SU-DHL-6 (cell line): ENCODE data around the gene MYF5.

Source experiments
- H2AFZ ChIP-seq: fragments of 200-600 bp; sonication (generic); 2 replicates; pipeline ENCODE4 v1.6.1; 2014; ENCODE audit warnings: low read depth, mild to moderate bottlenecking, moderate library complexity, mixed read lengths, antibody characterized with exemption, low read length; ENCODE audit not compliant: severe bottlenecking
- H3F3A ChIP-seq: fragments of 200-600 bp; shearing (Covaris generic); 2 replicates; pipeline ENCODE4 v1.6.0; 2016; ENCODE audit warnings: antibody characterized with exemption, mild to moderate bottlenecking; ENCODE audit not compliant: insufficient read depth
- H3K27ac ChIP-seq: fragments of 200-600 bp; sonication (generic); 2 replicates; pipeline ENCODE4 v1.5.1; 2016; ENCODE audit warnings: low read depth, mild to moderate bottlenecking, low read length, moderate library complexity, mixed read lengths
- H3K27me3 ChIP-seq: fragments of 200-600 bp; sonication (generic), shearing (Covaris generic); 2 replicates; pipeline ENCODE4 v1.6.0; 2014; ENCODE audit warnings: mild to moderate bottlenecking, low read length
- H3K36me3 ChIP-seq: fragments of 200-600 bp; sonication (generic); 2 replicates; pipeline ENCODE4 v1.6.1; 2014; ENCODE audit warnings: mild to moderate bottlenecking, low read length, mixed read lengths
- H3K4me2 ChIP-seq: fragments of 300-600, 200-600 bp; shearing (Covaris generic), sonication (generic); 2 replicates; pipeline ENCODE4 v1.6.0; 2014; ENCODE audit warnings: low read length, low read depth, mild to moderate bottlenecking; ENCODE audit not compliant: poor library complexity, severe bottlenecking
- H3K4me3 ChIP-seq: fragments of 200-600 bp; sonication (generic); 2 replicates; pipeline ENCODE4 v1.5.1; 2014; ENCODE audit warnings: antibody characterized with exemption, low read length, mild to moderate bottlenecking, mixed read lengths; ENCODE audit not compliant: insufficient read depth, poor library complexity, severe bottlenecking
- H3K79me2 ChIP-seq: fragments of 200-600 bp; sonication (generic); 2 replicates; pipeline ENCODE4 v1.6.1; 2014; ENCODE audit warnings: mild to moderate bottlenecking, low read length, moderate library complexity; ENCODE audit not compliant: insufficient read depth
- H3K9ac ChIP-seq: fragments of 200-600 bp; sonication (generic); 2 replicates; pipeline ENCODE4 v1.7.0; 2014; ENCODE audit warnings: mild to moderate bottlenecking, low read length
- H3K9me2 ChIP-seq: fragments of 200-600 bp; sonication (generic); replicated peaks from 2 replicates; pipeline ENCODE4 v1.6.1; 2014; ENCODE audit warnings: low read length; ENCODE audit not compliant: insufficient read depth
- H3K9me3 ChIP-seq: fragments of 200-600 bp; sonication (generic); 2 replicates; pipeline ENCODE4 v1.6.1; 2014; ENCODE audit warnings: low read length, mixed read lengths; ENCODE audit not compliant: insufficient read depth
- H4K20me1 ChIP-seq: fragments of 200-600 bp; sonication (generic); 2 replicates; pipeline ENCODE4 v1.6.1; 2014; ENCODE audit warnings: low read depth, mild to moderate bottlenecking, antibody characterized with exemption, low read length, moderate library complexity, mixed read lengths
- EZH2phosphoT487 ChIP-seq: fragments of 200-600 bp; sonication (generic), shearing (Covaris generic); conservative IDR thresholded peaks from 2 replicates; pipeline ENCODE4 v1.6.1; 2018; ENCODE audit warnings: mild to moderate bottlenecking, antibody characterized with exemption, low read length, moderate library complexity, mixed read lengths
- TF ChIP-seq, protein P1 (sequence below): fragments of 200-600 bp; sonication (generic); IDR thresholded peaks from one replicate; pipeline ENCODE4 v1.5.1; 2017; ENCODE audit warnings: antibody characterized with exemption, mild to moderate bottlenecking, low read length, moderate library complexity; ENCODE audit not compliant: insufficient read depth, poor library complexity, severe bottlenecking

Gene MYF5

DNA sequence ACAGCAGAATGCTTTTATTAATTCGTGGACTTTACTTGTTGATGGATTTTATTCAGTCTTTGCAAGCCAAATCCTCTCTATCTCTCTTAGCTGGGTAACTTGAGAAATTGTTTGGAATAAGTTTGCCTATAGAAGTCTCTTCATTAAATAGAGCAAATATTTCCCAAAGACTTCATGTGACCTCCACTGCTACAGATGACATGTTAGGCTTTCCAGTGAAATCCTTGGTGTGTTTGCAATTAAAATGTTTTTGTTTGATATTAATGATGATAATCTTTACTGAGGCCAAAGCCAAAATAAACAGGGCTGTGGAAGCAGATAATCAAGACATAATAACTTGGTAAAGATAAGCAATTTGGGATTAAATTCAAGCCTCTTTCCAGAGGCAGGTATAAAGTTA lies 4.8 kb upstream of the MYF5 start:
- H2AFZ ChIP-seq, result no peak overlapping the region
- H4K20me1 ChIP-seq, result no peaks in the 10 kb centered on the region
- H3K4me3 ChIP-seq, result no peak overlapping the region
- no peaks in the 10 kb centered on the region for H3K9me3 ChIP-seq
- no peaks in the 10 kb centered on the region for H3F3A ChIP-seq
- TF ChIP-seq, protein P1, sequence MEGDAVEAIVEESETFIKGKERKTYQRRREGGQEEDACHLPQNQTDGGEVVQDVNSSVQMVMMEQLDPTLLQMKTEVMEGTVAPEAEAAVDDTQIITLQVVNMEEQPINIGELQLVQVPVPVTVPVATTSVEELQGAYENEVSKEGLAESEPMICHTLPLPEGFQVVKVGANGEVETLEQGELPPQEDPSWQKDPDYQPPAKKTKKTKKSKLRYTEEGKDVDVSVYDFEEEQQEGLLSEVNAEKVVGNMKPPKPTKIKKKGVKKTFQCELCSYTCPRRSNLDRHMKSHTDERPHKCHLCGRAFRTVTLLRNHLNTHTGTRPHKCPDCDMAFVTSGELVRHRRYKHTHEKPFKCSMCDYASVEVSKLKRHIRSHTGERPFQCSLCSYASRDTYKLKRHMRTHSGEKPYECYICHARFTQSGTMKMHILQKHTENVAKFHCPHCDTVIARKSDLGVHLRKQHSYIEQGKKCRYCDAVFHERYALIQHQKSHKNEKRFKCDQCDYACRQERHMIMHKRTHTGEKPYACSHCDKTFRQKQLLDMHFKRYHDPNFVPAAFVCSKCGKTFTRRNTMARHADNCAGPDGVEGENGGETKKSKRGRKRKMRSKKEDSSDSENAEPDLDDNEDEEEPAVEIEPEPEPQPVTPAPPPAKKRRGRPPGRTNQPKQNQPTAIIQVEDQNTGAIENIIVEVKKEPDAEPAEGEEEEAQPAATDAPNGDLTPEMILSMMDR, result no peak
- no peak for TF ChIP-seq EZH2phosphoT487
- H3K36me3 ChIP-seq, result no peaks in the 10 kb centered on the region
- no peak overlapping the region for H3K27ac ChIP-seq
- no peaks in the 10 kb centered on the region for H3K27me3 ChIP-seq
- no peaks in the 10 kb centered on the region for H3K9me2 ChIP-seq
- no peak overlapping the region for H3K4me2 ChIP-seq
- no peak overlapping the region for H3K9ac ChIP-seq
- H3K79me2 ChIP-seq, result no peaks in the 10 kb centered on the region

DNA sequence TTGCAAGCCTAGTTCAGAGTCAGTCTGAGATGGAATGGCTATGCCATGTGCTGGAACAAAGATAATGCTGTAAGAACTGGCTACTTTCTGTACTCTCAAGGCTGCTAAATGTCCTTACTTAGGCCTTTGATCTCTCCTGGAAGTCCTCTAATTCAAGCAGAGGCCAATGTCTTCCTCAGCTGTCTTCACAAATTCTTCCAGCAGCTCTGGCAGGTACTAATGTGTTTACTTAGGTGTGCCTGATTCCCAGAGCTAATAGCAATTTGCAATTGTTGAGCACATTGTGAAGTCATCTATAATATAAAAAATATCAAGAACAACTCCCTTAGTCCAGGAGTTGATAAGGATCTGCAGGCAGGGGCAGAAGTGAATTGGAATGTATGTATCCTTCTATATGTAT lies 3.8 kb upstream of the MYF5 start:
- H3F3A ChIP-seq, result no peaks in the 10 kb centered on the region
- no peaks in the 10 kb centered on the region for H3K36me3 ChIP-seq
- no peak overlapping the region for H2AFZ ChIP-seq
- no peaks in the 10 kb centered on the region for H3K79me2 ChIP-seq
- H3K27ac ChIP-seq, result no peak overlapping the region
- no peaks in the 10 kb centered on the region for H3K9me3 ChIP-seq
- H3K4me2 ChIP-seq, result no peak overlapping the region
- no peaks in the 10 kb centered on the region for H4K20me1 ChIP-seq
- no peaks in the 10 kb centered on the region for H3K27me3 ChIP-seq
- H3K9ac ChIP-seq, result no peak overlapping the region
- TF ChIP-seq, protein P1, result no peak
- no peak for TF ChIP-seq EZH2phosphoT487
- no peaks in the 10 kb centered on the region for H3K9me2 ChIP-seq
- no peak overlapping the region for H3K4me3 ChIP-seq

DNA sequence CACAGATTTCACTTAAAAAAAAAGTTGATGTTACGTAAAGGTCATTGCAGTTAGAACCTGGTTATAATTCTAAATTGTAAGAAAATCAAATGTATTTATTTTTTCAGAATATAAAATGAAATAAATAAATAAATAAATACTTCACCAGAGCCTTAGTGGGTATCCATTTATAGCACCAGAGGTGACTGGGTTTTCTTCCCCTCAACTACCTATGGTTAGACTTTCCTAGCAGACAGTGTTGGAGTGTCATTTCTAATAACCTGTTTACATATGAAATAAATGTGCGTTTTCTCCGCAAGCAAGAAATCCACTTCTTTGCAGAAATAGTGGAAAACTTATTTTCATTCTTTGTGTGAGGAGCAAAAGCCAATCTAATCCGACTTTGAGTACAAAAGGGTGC lies 3.3 kb upstream of the MYF5 start:
- Histone ChIP-seq H3K9me2 (no peaks in the 10 kb centered on the region), H3K27ac (no peak overlapping the region), H3K9me3 (no peaks in the 10 kb centered on the region), H3K79me2 (no peaks in the 10 kb centered on the region), H3K4me2 (no peak overlapping the region), H3K36me3 (no peaks in the 10 kb centered on the region), H3K27me3 (no peaks in the 10 kb centered on the region), H3F3A (no peaks in the 10 kb centered on the region), H4K20me1 (no peaks in the 10 kb centered on the region), H2AFZ (no peak overlapping the region), H3K4me3 (no peak overlapping the region), H3K9ac (no peak overlapping the region)
- no peak for TF ChIP-seq EZH2phosphoT487
- TF ChIP-seq, protein P1, result no peak

DNA sequence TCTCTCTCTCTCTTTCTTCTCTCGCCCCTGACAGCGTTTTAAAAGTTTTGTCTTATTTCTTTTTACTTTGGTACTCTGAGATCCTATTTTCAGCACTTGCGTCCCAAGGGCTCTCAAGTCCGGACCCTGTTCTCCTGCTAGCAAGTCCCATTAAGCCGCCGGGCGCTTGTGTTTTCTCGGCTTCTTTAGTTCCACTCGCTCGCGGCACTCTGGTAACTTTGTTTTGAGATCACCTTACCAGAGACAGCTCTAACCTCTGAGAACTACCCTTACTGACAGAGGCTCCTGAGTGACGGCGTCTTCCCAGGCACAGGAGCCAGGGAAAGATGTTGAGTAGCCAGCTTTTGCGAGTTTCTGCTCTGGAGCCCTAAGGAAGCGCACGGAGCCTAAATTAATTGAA lies 2.7 kb upstream of the MYF5 start:
- Histone ChIP-seq H2AFZ (no peak overlapping the region), H3K4me2 (no peak overlapping the region), H3K4me3 (no peak overlapping the region)

More for the DNA sequence above, 2.7 kb upstream of the MYF5 start:
- Histone ChIP-seq H4K20me1 (no peaks in the 10 kb centered on the region), H3F3A (no peaks in the 10 kb centered on the region), H3K36me3 (no peaks in the 10 kb centered on the region), H3K9me3 (no peaks in the 10 kb centered on the region), H3K79me2 (no peaks in the 10 kb centered on the region), H3K27ac (no peak overlapping the region), H3K9me2 (no peaks in the 10 kb centered on the region), H3K27me3 (no peaks in the 10 kb centered on the region), H3K9ac (no peak overlapping the region)
- no peak for TF ChIP-seq EZH2phosphoT487
- TF ChIP-seq, protein P1, result no peak
